Measurements from ENCODE around the gene RPA3. TPM values are rescaled to one million over a fixed set of nuclear protein-coding genes. Genes with fewer than 3 reads are reported as not detected.

RPA3 gene
- polyA plus RNA-seq, 1 donor: 30.5 TPM

GRCh38 chr7:7737674-7738073 lies 19.3 kb upstream of the RPA3 start:
- Histone ChIP-seq H3K4me1 (ENCODE audit: control insufficient read depth, insufficient read depth, low read length) (no peaks in the 10 kb centered on the region), H3K36me3 (ENCODE audit: control insufficient read depth, insufficient read depth, low read length) (no peaks in the 10 kb centered on the region), H3K27me3 (ENCODE audit: control insufficient read depth, insufficient read depth, low read length) (no peaks in the 10 kb centered on the region), H3K4me3 (ENCODE audit: low read length) (no peak overlapping the region), H3K9me3 (ENCODE audit: control insufficient read depth, low read depth, low read length) (no peaks in the 10 kb centered on the region), H3K27ac (ENCODE audit: low read length) (no peak overlapping the region)
- no peak for DNase-seq

- H3K4me1 ChIP-seq (ENCODE audit: control insufficient read depth, insufficient read depth, low read length): peaks cover under 1% of the 10 kb centered on the region
- H3K4me3 ChIP-seq (ENCODE audit: low read length): no peak overlapping the region
- H3K36me3 ChIP-seq (ENCODE audit: control insufficient read depth, insufficient read depth, low read length): no peaks in the 10 kb centered on the region
- WGBS (ENCODE audit: insufficient coverage, low lambda C conversion rate): no CpG with 5 or more reads among the region's 2 CpGs
- H3K27ac ChIP-seq (ENCODE audit: low read length): no peak overlapping the region
- H3K27me3 ChIP-seq (ENCODE audit: control insufficient read depth, insufficient read depth, low read length): no peaks in the 10 kb centered on the region
- H3K9me3 ChIP-seq (ENCODE audit: control insufficient read depth, low read depth, low read length): no peaks in the 10 kb centered on the region
- no peak for DNase-seq
These were observed 18.3 kb upstream of the RPA3 start for GRCh38 chr7:7736671-7737070.

GRCh38 chr7:7732621-7733281 lies 14.3 kb upstream of the RPA3 start:
- Histone ChIP-seq H3K9me3 (ENCODE audit: control insufficient read depth, low read depth, low read length) (no peaks in the 10 kb centered on the region), H3K27ac (ENCODE audit: low read length) (no peak overlapping the region), H3K27me3 (ENCODE audit: control insufficient read depth, insufficient read depth, low read length) (no peaks in the 10 kb centered on the region), H3K4me1 (ENCODE audit: control insufficient read depth, insufficient read depth, low read length) (peaks cover 7% of the 10 kb centered on the region), H3K36me3 (ENCODE audit: control insufficient read depth, insufficient read depth, low read length) (no peaks in the 10 kb centered on the region), H3K4me3 (ENCODE audit: low read length) (no peak overlapping the region)
- DNase-seq: peak; percentile 3 to 25
- no CpG with 5 or more reads among the region's 4 CpGs for WGBS (ENCODE audit: insufficient coverage, low lambda C conversion rate)

GRCh38 chr7:7731732-7732131 lies 13.3 kb upstream of the RPA3 start:
- no peak overlapping the region for H3K27ac ChIP-seq (ENCODE audit: low read length)
- H3K4me3 ChIP-seq (ENCODE audit: low read length): no peak overlapping the region
- DNase-seq: peak; percentile 24 to 65

GRCh38 chr7:7720750-7721621 lies 2.6 kb upstream of the RPA3 start:
- no peak for DNase-seq
- no peaks in the 10 kb centered on the region for H3K36me3 ChIP-seq (ENCODE audit: control insufficient read depth, insufficient read depth, low read length)
- no peaks in the 10 kb centered on the region for H3K27me3 ChIP-seq (ENCODE audit: control insufficient read depth, insufficient read depth, low read length)
- no peak overlapping the region for H3K27ac ChIP-seq (ENCODE audit: low read length)
- WGBS (ENCODE audit: insufficient coverage, low lambda C conversion rate): no CpG with 5 or more reads among the region's 5 CpGs
- no peak overlapping the region for H3K4me3 ChIP-seq (ENCODE audit: low read length)
- no peaks in the 10 kb centered on the region for H3K4me1 ChIP-seq (ENCODE audit: control insufficient read depth, insufficient read depth, low read length)
- peaks cover 4% of the 10 kb centered on the region for H3K9me3 ChIP-seq (ENCODE audit: control insufficient read depth, low read depth, low read length)

More at GRCh38 chr7:7731732-7732131, 13.3 kb upstream of the RPA3 start:
- Histone ChIP-seq H3K4me1 (ENCODE audit: control insufficient read depth, insufficient read depth, low read length) (peaks cover 7% of the 10 kb centered on the region), H3K9me3 (ENCODE audit: control insufficient read depth, low read depth, low read length) (no peaks in the 10 kb centered on the region), H3K36me3 (ENCODE audit: control insufficient read depth, insufficient read depth, low read length) (no peaks in the 10 kb centered on the region), H3K27me3 (ENCODE audit: control insufficient read depth, insufficient read depth, low read length) (no peaks in the 10 kb centered on the region)

- DNase-seq: no peak
These were observed 1.8 kb upstream of the RPA3 start for GRCh38 chr7:7720193-7720592.

GRCh38 chr7:7719236-7719635 lies 829 bp upstream of the RPA3 start:
- DNase-seq: peak; percentile 35 to 64
- H3K4me3 ChIP-seq (ENCODE audit: low read length): no peak overlapping the region
- no peaks in the 10 kb centered on the region for H3K36me3 ChIP-seq (ENCODE audit: control insufficient read depth, insufficient read depth, low read length)
- WGBS (ENCODE audit: insufficient coverage, low lambda C conversion rate): no CpG with 5 or more reads among the region's 2 CpGs
- no peaks in the 10 kb centered on the region for H3K27me3 ChIP-seq (ENCODE audit: control insufficient read depth, insufficient read depth, low read length)
- H3K4me1 ChIP-seq (ENCODE audit: control insufficient read depth, insufficient read depth, low read length): no peaks in the 10 kb centered on the region
- H3K27ac ChIP-seq (ENCODE audit: low read length): no peak overlapping the region
- peaks cover 4% of the 10 kb centered on the region for H3K9me3 ChIP-seq (ENCODE audit: control insufficient read depth, low read depth, low read length)

More at GRCh38 chr7:7720193-7720592, 1.8 kb upstream of the RPA3 start:
- H3K27me3 ChIP-seq (ENCODE audit: control insufficient read depth, insufficient read depth, low read length): no peaks in the 10 kb centered on the region
- WGBS (ENCODE audit: insufficient coverage, low lambda C conversion rate): no CpG with 5 or more reads among the region's 1 CpG
- no peaks in the 10 kb centered on the region for H3K36me3 ChIP-seq (ENCODE audit: control insufficient read depth, insufficient read depth, low read length)
- no peaks in the 10 kb centered on the region for H3K4me1 ChIP-seq (ENCODE audit: control insufficient read depth, insufficient read depth, low read length)
- peaks cover 4% of the 10 kb centered on the region for H3K9me3 ChIP-seq (ENCODE audit: control insufficient read depth, low read depth, low read length)
- no peak overlapping the region for H3K4me3 ChIP-seq (ENCODE audit: low read length)
- no peak overlapping the region for H3K27ac ChIP-seq (ENCODE audit: low read length)

- Histone ChIP-seq H3K4me3 (ENCODE audit: low read length) (no peak overlapping the region), H3K36me3 (ENCODE audit: control insufficient read depth, insufficient read depth, low read length) (no peaks in the 10 kb centered on the region), H3K9me3 (ENCODE audit: control insufficient read depth, low read depth, low read length) (peaks cover 4% of the 10 kb centered on the region), H3K27me3 (ENCODE audit: control insufficient read depth, insufficient read depth, low read length) (no peaks in the 10 kb centered on the region), H3K27ac (ENCODE audit: low read length) (no peak overlapping the region), H3K4me1 (ENCODE audit: control insufficient read depth, insufficient read depth, low read length) (no peaks in the 10 kb centered on the region)
- no peak for DNase-seq
- WGBS (ENCODE audit: insufficient coverage, low lambda C conversion rate): 86% methylated on average over 3 of the region's 4 CpGs
These were observed 4.7 kb downstream of the RPA3 start for GRCh38 chr7:7713730-7714129.

GRCh38 chr7:7710469-7710868 lies 7.9 kb downstream of the RPA3 start:
- Histone ChIP-seq H3K27ac (ENCODE audit: low read length) (no peak overlapping the region), H3K36me3 (ENCODE audit: control insufficient read depth, insufficient read depth, low read length) (no peaks in the 10 kb centered on the region), H3K27me3 (ENCODE audit: control insufficient read depth, insufficient read depth, low read length) (no peaks in the 10 kb centered on the region), H3K4me3 (ENCODE audit: low read length) (no peak overlapping the region), H3K9me3 (ENCODE audit: control insufficient read depth, low read depth, low read length) (no peaks in the 10 kb centered on the region), H3K4me1 (ENCODE audit: control insufficient read depth, insufficient read depth, low read length) (no peaks in the 10 kb centered on the region)
- WGBS (ENCODE audit: insufficient coverage, low lambda C conversion rate): no CpG with 5 or more reads among the region's 2 CpGs
- no peak for DNase-seq

- H3K27me3 ChIP-seq (ENCODE audit: control insufficient read depth, insufficient read depth, low read length): no peaks in the 10 kb centered on the region
- no peaks in the 10 kb centered on the region for H3K9me3 ChIP-seq (ENCODE audit: control insufficient read depth, low read depth, low read length)
- H3K27ac ChIP-seq (ENCODE audit: low read length): no peak overlapping the region
- peak; percentile 10 to 43 for DNase-seq
- no peak overlapping the region for H3K4me3 ChIP-seq (ENCODE audit: low read length)
- no peaks in the 10 kb centered on the region for H3K4me1 ChIP-seq (ENCODE audit: control insufficient read depth, insufficient read depth, low read length)
- 17% methylated on average over 1 of the region's 3 CpGs for WGBS (ENCODE audit: insufficient coverage, low lambda C conversion rate)
- H3K36me3 ChIP-seq (ENCODE audit: control insufficient read depth, insufficient read depth, low read length): no peaks in the 10 kb centered on the region
These were observed 9.1 kb downstream of the RPA3 start for GRCh38 chr7:7709291-7709690.

All from large intestine (tissue), 3 donors.